ENCODE measurements around the gene PLEKHA7.
"Not testable (repeated sequence)": the region's sequence is repeated elsewhere in the genome, so short reads cannot be mapped to it uniquely, and the experiment has no call there.

The PLEKHA7 gene

GRCh38 chr11:16867097-16867496, 147.1 kb downstream of the PLEKHA7 start:
- DNase-seq (ENCODE audit: insufficient read length, low spot score) = no peak
- no peak for FAIRE-seq

GRCh38 chr11:16864428-16864827, 149.8 kb downstream of the PLEKHA7 start:
- DNase-seq (ENCODE audit: insufficient read length, low spot score); FAIRE-seq: not testable (repeated sequence)

More at GRCh38 chr11:16867097-16867496, 147.1 kb downstream of the PLEKHA7 start:
- TF ChIP-seq TAF1 (IDR thresholded peaks at IDR 0.05; ENCODE audit: low read depth, low read length) = no peak
- no peak for TF ChIP-seq POLR2A (IDR thresholded peaks at IDR 0.05; ENCODE audit: low read depth, low read length)
- no peak for TF ChIP-seq SPI1 (IDR thresholded peaks at IDR 0.05; ENCODE audit: low read depth, low read length)
- TF ChIP-seq POU2F2 (IDR thresholded peaks at IDR 0.05; ENCODE audit: low read depth, low read length) = no peak
- no peak for TF ChIP-seq POLR2AphosphoS5 (IDR thresholded peaks at IDR 0.05; ENCODE audit: low read depth, low read length)
- TF ChIP-seq PAX5 (IDR thresholded peaks at IDR 0.05; ENCODE audit: insufficient read depth, low read length, severe bottlenecking) = no peak

- DNase-seq (ENCODE audit: insufficient read length, low spot score) (no peak), FAIRE-seq (no peak)
These were observed 150.8 kb downstream of the PLEKHA7 start for GRCh38 chr11:16863389-16863788.

GRCh38 chr11:16862726-16863125, 151.5 kb downstream of the PLEKHA7 start:
- no peak for TF ChIP-seq SPI1 (IDR thresholded peaks at IDR 0.05; ENCODE audit: low read depth, low read length)
- TF ChIP-seq PAX5 (IDR thresholded peaks at IDR 0.05; ENCODE audit: insufficient read depth, low read length, severe bottlenecking) = no peak
- TF ChIP-seq POLR2A (IDR thresholded peaks at IDR 0.05; ENCODE audit: low read depth, low read length) = no peak
- TF ChIP-seq POLR2AphosphoS5 (IDR thresholded peaks at IDR 0.05; ENCODE audit: low read depth, low read length) = no peak
- no peak for TF ChIP-seq POU2F2 (IDR thresholded peaks at IDR 0.05; ENCODE audit: low read depth, low read length)
- no peak for FAIRE-seq
- DNase-seq (ENCODE audit: insufficient read length, low spot score) = no peak

More at GRCh38 chr11:16863389-16863788, 150.8 kb downstream of the PLEKHA7 start:
- no peak for TF ChIP-seq TAF1 (IDR thresholded peaks at IDR 0.05; ENCODE audit: low read depth, low read length)
- TF ChIP-seq POLR2AphosphoS5 (IDR thresholded peaks at IDR 0.05; ENCODE audit: low read depth, low read length) = no peak
- TF ChIP-seq SPI1 (IDR thresholded peaks at IDR 0.05; ENCODE audit: low read depth, low read length) = no peak
- TF ChIP-seq POU2F2 (IDR thresholded peaks at IDR 0.05; ENCODE audit: low read depth, low read length) = no peak

GRCh38 chr11:16861862-16862261, 152.4 kb downstream of the PLEKHA7 start:
- no peak for DNase-seq (ENCODE audit: insufficient read length, low spot score)
- FAIRE-seq = no peak
- TF ChIP-seq SPI1 (IDR thresholded peaks at IDR 0.05; ENCODE audit: low read depth, low read length) (no peak), POU2F2 (IDR thresholded peaks at IDR 0.05; ENCODE audit: low read depth, low read length) (no peak), POLR2AphosphoS5 (IDR thresholded peaks at IDR 0.05; ENCODE audit: low read depth, low read length) (no peak), TAF1 (IDR thresholded peaks at IDR 0.05; ENCODE audit: low read depth, low read length) (no peak), POLR2A (IDR thresholded peaks at IDR 0.05; ENCODE audit: low read depth, low read length) (no peak), PAX5 (IDR thresholded peaks at IDR 0.05; ENCODE audit: insufficient read depth, low read length, severe bottlenecking) (no peak)

- DNase-seq (ENCODE audit: insufficient read length, low spot score) = no peak
- FAIRE-seq = no peak
These were observed 153.6 kb downstream of the PLEKHA7 start for GRCh38 chr11:16860617-16861016.

GRCh38 chr11:16859651-16860050, 154.6 kb downstream of the PLEKHA7 start:
- no peak for TF ChIP-seq POLR2AphosphoS5 (IDR thresholded peaks at IDR 0.05; ENCODE audit: low read depth, low read length)
- TF ChIP-seq SPI1 (IDR thresholded peaks at IDR 0.05; ENCODE audit: low read depth, low read length) = no peak
- TF ChIP-seq POU2F2 (IDR thresholded peaks at IDR 0.05; ENCODE audit: low read depth, low read length) = no peak
- no peak for TF ChIP-seq TAF1 (IDR thresholded peaks at IDR 0.05; ENCODE audit: low read depth, low read length)
- no peak for TF ChIP-seq POLR2A (IDR thresholded peaks at IDR 0.05; ENCODE audit: low read depth, low read length)
- no peak for TF ChIP-seq PAX5 (IDR thresholded peaks at IDR 0.05; ENCODE audit: insufficient read depth, low read length, severe bottlenecking)
- FAIRE-seq (no peak), DNase-seq (ENCODE audit: insufficient read length, low spot score) (no peak)

More at GRCh38 chr11:16860617-16861016, 153.6 kb downstream of the PLEKHA7 start:
- no peak for TF ChIP-seq PAX5 (IDR thresholded peaks at IDR 0.05; ENCODE audit: insufficient read depth, low read length, severe bottlenecking)
- TF ChIP-seq POU2F2 (IDR thresholded peaks at IDR 0.05; ENCODE audit: low read depth, low read length) = no peak
- no peak for TF ChIP-seq TAF1 (IDR thresholded peaks at IDR 0.05; ENCODE audit: low read depth, low read length)
- TF ChIP-seq POLR2A (IDR thresholded peaks at IDR 0.05; ENCODE audit: low read depth, low read length) = no peak
- no peak for TF ChIP-seq POLR2AphosphoS5 (IDR thresholded peaks at IDR 0.05; ENCODE audit: low read depth, low read length)
- no peak for TF ChIP-seq SPI1 (IDR thresholded peaks at IDR 0.05; ENCODE audit: low read depth, low read length)

GRCh38 chr11:16857186-16857585, 157.0 kb downstream of the PLEKHA7 start:
- DNase-seq (ENCODE audit: insufficient read length, low spot score) (no peak), FAIRE-seq (no peak)
- TF ChIP-seq TAF1 (IDR thresholded peaks at IDR 0.05; ENCODE audit: low read depth, low read length) (no peak), SPI1 (IDR thresholded peaks at IDR 0.05; ENCODE audit: low read depth, low read length) (no peak), POLR2A (IDR thresholded peaks at IDR 0.05; ENCODE audit: low read depth, low read length) (no peak), POLR2AphosphoS5 (IDR thresholded peaks at IDR 0.05; ENCODE audit: low read depth, low read length) (no peak), POU2F2 (IDR thresholded peaks at IDR 0.05; ENCODE audit: low read depth, low read length) (no peak), PAX5 (IDR thresholded peaks at IDR 0.05; ENCODE audit: insufficient read depth, low read length, severe bottlenecking) (no peak)

GRCh38 chr11:16856022-16856471, 158.2 kb downstream of the PLEKHA7 start:
- DNase-seq (ENCODE audit: insufficient read length, low spot score) = no peak
- no peak for FAIRE-seq
- no peak for TF ChIP-seq POU2F2 (IDR thresholded peaks at IDR 0.05; ENCODE audit: low read depth, low read length)
- no peak for TF ChIP-seq TAF1 (IDR thresholded peaks at IDR 0.05; ENCODE audit: low read depth, low read length)
- TF ChIP-seq POLR2A (IDR thresholded peaks at IDR 0.05; ENCODE audit: low read depth, low read length) = no peak
- TF ChIP-seq PAX5 (IDR thresholded peaks at IDR 0.05; ENCODE audit: insufficient read depth, low read length, severe bottlenecking) = no peak
- TF ChIP-seq POLR2AphosphoS5 (IDR thresholded peaks at IDR 0.05; ENCODE audit: low read depth, low read length) = no peak
- no peak for TF ChIP-seq SPI1 (IDR thresholded peaks at IDR 0.05; ENCODE audit: low read depth, low read length)

GRCh38 chr11:16854979-16855378, 159.2 kb downstream of the PLEKHA7 start:
- FAIRE-seq (no peak), DNase-seq (ENCODE audit: insufficient read length, low spot score) (no peak)
- TF ChIP-seq PAX5 (IDR thresholded peaks at IDR 0.05; ENCODE audit: insufficient read depth, low read length, severe bottlenecking) (no peak), SPI1 (IDR thresholded peaks at IDR 0.05; ENCODE audit: low read depth, low read length) (no peak), TAF1 (IDR thresholded peaks at IDR 0.05; ENCODE audit: low read depth, low read length) (no peak), POLR2AphosphoS5 (IDR thresholded peaks at IDR 0.05; ENCODE audit: low read depth, low read length) (no peak), POLR2A (IDR thresholded peaks at IDR 0.05; ENCODE audit: low read depth, low read length) (no peak), POU2F2 (IDR thresholded peaks at IDR 0.05; ENCODE audit: low read depth, low read length) (no peak)

All from GM12891 (cell line).